ENCODE measurements around the gene PATL2. TPM values are rescaled to one million over a fixed set of nuclear protein-coding genes. Genes with fewer than 3 reads are reported as not detected.

The PATL2 gene
- total RNA-seq, 4 donors from 2014 or later = 0.22 to 3.8 (median 1.7) TPM

- H3K27me3 ChIP-seq = no peaks in the 10 kb centered on the region
- no peaks in the 10 kb centered on the region for H3K9me3 ChIP-seq
- peaks cover 8 to 10% of the 10 kb centered on the region in 2 donors for H3K4me1 ChIP-seq
- no peak overlapping the region for H3K4me3 ChIP-seq (replicated peaks in 1 of 3)
- no peak for DNase-seq
- intact Hi-C loops (cut with DNase I) = no loop called here
- peaks cover 9 to 27% of the 10 kb centered on the region in 2 donors for H3K36me3 ChIP-seq
- TF ChIP-seq, protein P1, sequence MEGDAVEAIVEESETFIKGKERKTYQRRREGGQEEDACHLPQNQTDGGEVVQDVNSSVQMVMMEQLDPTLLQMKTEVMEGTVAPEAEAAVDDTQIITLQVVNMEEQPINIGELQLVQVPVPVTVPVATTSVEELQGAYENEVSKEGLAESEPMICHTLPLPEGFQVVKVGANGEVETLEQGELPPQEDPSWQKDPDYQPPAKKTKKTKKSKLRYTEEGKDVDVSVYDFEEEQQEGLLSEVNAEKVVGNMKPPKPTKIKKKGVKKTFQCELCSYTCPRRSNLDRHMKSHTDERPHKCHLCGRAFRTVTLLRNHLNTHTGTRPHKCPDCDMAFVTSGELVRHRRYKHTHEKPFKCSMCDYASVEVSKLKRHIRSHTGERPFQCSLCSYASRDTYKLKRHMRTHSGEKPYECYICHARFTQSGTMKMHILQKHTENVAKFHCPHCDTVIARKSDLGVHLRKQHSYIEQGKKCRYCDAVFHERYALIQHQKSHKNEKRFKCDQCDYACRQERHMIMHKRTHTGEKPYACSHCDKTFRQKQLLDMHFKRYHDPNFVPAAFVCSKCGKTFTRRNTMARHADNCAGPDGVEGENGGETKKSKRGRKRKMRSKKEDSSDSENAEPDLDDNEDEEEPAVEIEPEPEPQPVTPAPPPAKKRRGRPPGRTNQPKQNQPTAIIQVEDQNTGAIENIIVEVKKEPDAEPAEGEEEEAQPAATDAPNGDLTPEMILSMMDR (IDR thresholded peaks at IDR 0.05) = no peak
- TF ChIP-seq POLR2A (IDR thresholded peaks at IDR 0.05) = no peak
- H3K27ac ChIP-seq = no peak overlapping the region
Measured at GRCh38 chr15:44657378-44657777, 53.7 kb downstream of the PATL2 start.

GRCh38 chr15:44656913-44657312 lies 54.2 kb downstream of the PATL2 start:
- no peak overlapping the region for H3K4me3 ChIP-seq (replicated peaks in 1 of 3)
- peaks cover 9 to 27% of the 10 kb centered on the region in 2 donors for H3K36me3 ChIP-seq
- H3K4me1 ChIP-seq = peaks cover 6 to 8% of the 10 kb centered on the region in 2 donors
- DNase-seq = no peak
- H3K9me3 ChIP-seq = no peaks in the 10 kb centered on the region
- no peaks in the 10 kb centered on the region for H3K27me3 ChIP-seq
- no peak for TF ChIP-seq POLR2A (IDR thresholded peaks at IDR 0.05)
- TF ChIP-seq, protein P1 (IDR thresholded peaks at IDR 0.05) = no peak
- intact Hi-C loops (cut with DNase I) = no loop called here
- H3K27ac ChIP-seq = no peak overlapping the region
- 91 to 93% methylated on average over 3 of the region's 3 CpGs for WGBS, 2 donors

- 68 to 69% methylated on average over 1 of the region's 1 CpG for WGBS, 2 donors
Measured at GRCh38 chr15:44656298-44656697, 54.8 kb downstream of the PATL2 start.

DNA sequence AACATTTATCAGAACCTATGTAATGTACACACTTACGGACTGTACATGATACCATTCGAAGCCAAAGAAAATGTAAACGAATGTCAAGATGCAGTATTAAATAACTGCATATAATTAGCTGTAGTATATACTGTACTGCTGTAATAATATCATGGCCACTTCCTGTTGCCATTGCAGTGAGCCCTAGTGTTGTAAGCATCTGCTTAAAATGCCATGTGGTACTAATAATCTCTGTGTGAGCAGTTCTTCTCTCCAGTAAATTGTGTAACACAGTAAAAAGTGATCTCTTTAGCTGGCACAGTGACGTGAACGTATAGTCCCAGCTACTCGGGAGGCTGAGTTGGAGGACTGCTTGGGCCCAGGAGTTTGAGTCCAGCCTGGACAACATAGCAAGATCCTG lies 56.3 kb downstream of the PATL2 start:
- H3K36me3 ChIP-seq = peaks cover 21 to 36% of the 10 kb centered on the region in 2 donors
- intact Hi-C loops (cut with DNase I) = no loop called here

More at GRCh38 chr15:44656298-44656697, 54.8 kb downstream of the PATL2 start:
- no peak for DNase-seq
- intact Hi-C loops (cut with DNase I) = no loop called here
- TF ChIP-seq POLR2A (IDR thresholded peaks at IDR 0.05) = no peak
- TF ChIP-seq, protein P1 (IDR thresholded peaks at IDR 0.05) = no peak
- no peaks in the 10 kb centered on the region for H3K9me3 ChIP-seq
- H3K4me3 ChIP-seq (replicated peaks in 1 of 3) = no peak overlapping the region
- peaks cover 13 to 33% of the 10 kb centered on the region in 2 donors for H3K36me3 ChIP-seq
- no peaks in the 10 kb centered on the region for H3K27me3 ChIP-seq
- no peak overlapping the region for H3K27ac ChIP-seq
- H3K4me1 ChIP-seq = peaks cover 3 to 11% of the 10 kb centered on the region in 2 donors

DNA sequence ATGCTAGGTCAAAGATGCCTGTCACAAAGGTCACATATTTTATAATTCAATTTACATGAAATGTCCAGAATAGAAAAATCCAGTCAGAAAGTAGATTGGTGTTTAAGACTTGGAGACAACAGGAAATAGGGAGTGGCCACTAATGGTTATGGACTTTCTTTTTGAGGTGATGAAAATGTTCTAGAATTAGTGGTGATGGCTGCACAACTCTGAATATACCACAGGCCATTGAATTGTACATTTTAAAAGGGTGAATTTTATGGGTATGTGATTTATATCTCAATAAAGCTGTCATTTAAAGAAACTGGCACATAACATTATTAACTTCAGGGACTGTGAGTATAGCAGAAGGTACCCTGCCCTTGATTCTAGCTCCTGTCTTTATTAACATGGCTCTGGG lies 63.5 kb downstream of the PATL2 start:
- peaks cover 0 to 3% of the 10 kb centered on the region in 2 donors for H3K4me1 ChIP-seq
- peaks cover 32 to 42% of the 10 kb centered on the region in 2 donors for H3K36me3 ChIP-seq
- H3K27me3 ChIP-seq = no peaks in the 10 kb centered on the region
- H3K4me3 ChIP-seq (replicated peaks in 1 of 3) = no peak overlapping the region
- H3K27ac ChIP-seq = no peak overlapping the region
- TF ChIP-seq POLR2A (IDR thresholded peaks at IDR 0.05) = no peak
- TF ChIP-seq, protein P1 (IDR thresholded peaks at IDR 0.05) = no peak
- H3K9me3 ChIP-seq = no peaks in the 10 kb centered on the region
- intact Hi-C loops (cut with DNase I) = no loop called here
- DNase-seq = no peak

More for the DNA sequence above, 56.3 kb downstream of the PATL2 start:
- Histone ChIP-seq H3K27me3 (no peaks in the 10 kb centered on the region), H3K9me3 (no peaks in the 10 kb centered on the region), H3K4me3 (replicated peaks in 1 of 3) (no peak overlapping the region), H3K27ac (no peak overlapping the region), H3K4me1 (peaks cover 0 to 11% of the 10 kb centered on the region in 2 donors)
- DNase-seq = no peak
- no peak for TF ChIP-seq POLR2A (IDR thresholded peaks at IDR 0.05)
- TF ChIP-seq, protein P1 (IDR thresholded peaks at IDR 0.05) = no peak
- 94 to 96% methylated on average over 6 of the region's 6 CpGs for WGBS, 2 donors

Data from thyroid gland (tissue), 4 donors.